Suprapubic skin (tissue), 4 donors: ENCODE data around the gene MMAB. TPM values are rescaled to one million over a fixed set of nuclear protein-coding genes. Genes with fewer than 3 reads are reported as not detected.

Source experiments
- DNase-seq, 2 donors: peaks; one replicate each; pipeline ENCODE4 v3.0.0-alpha.2; 2019; ENCODE audit warnings: low spot score in 2 of 2
- H3K27ac ChIP-seq: fragments of 200-600 bp; sonication (generic); one replicate; pipeline ENCODE4 v1.5.1; 2019
- H3K27me3 ChIP-seq: fragments of 200-600 bp; sonication (generic); one replicate; pipeline ENCODE4 v1.5.1; 2019
- H3K36me3 ChIP-seq: fragments of 200-600 bp; sonication (generic); one replicate; pipeline ENCODE4 v1.5.1; 2019
- H3K4me1 ChIP-seq: fragments of 200-600 bp; sonication (generic); one replicate; pipeline ENCODE4 v1.5.1; 2019
- H3K4me3 ChIP-seq: fragments of 200-600 bp; sonication (generic); one replicate; pipeline ENCODE4 v1.5.1; 2019; ENCODE audit warnings: mild to moderate bottlenecking
- H3K9me3 ChIP-seq: fragments of 200-600 bp; sonication (generic); one replicate; pipeline ENCODE4 v1.5.1; 2019
- EP300 ChIP-seq: sonication (generic); formaldehyde crosslinking; IDR thresholded peaks from one replicate; pipeline ENCODE4 v1.6.1; 2017; ENCODE audit warnings: antibody characterized with exemption
- POLR2A ChIP-seq, 2 donors: fragments of 450-650 bp; IDR thresholded peaks; one replicate each; pipeline ENCODE4 v1.6.1; 2017; ENCODE audit warnings: antibody characterized with exemption in 2 of 2, mild to moderate bottlenecking in 2 of 2, moderate library complexity in 2 of 2
- POLR2AphosphoS5 ChIP-seq, 3 donors: sonication (generic); formaldehyde crosslinking; IDR thresholded peaks; one replicate each; pipeline ENCODE4 v1.6.1; 2017; ENCODE audit warnings: antibody characterized with exemption in 3 of 3
- WGBS: methylation state at CpG from one replicate; pipeline ENCODE4 v1.1.5; 2018; 5-methylcytosine and 5-hydroxymethylcytosine counted together
- total RNA-seq, 4 donors: library from RNA; depleted of rRNA; stranded (reverse); fragments of >200 nt; gene quantifications; one replicate each; pipeline ENCODE4 v1.1.0, GENCODE V29; 2016
- TF ChIP-seq, protein P1 (sequence below), 2 donors: fragments of 200-600 bp in 1 of 2; fragments of 450-650 bp in 1 of 2; sonication (generic) in 1 of 2; IDR thresholded peaks; one replicate each; pipeline ENCODE4 v1.5.1; 2016 to 2019; ENCODE audit warnings: antibody characterized with exemption in 2 of 2, mild to moderate bottlenecking in 1 of 2, moderate library complexity in 1 of 2

The MMAB gene
- total RNA-seq, 4 donors from 2014 or later, result 17.1 to 37.2 (median 24.5) TPM

DNA sequence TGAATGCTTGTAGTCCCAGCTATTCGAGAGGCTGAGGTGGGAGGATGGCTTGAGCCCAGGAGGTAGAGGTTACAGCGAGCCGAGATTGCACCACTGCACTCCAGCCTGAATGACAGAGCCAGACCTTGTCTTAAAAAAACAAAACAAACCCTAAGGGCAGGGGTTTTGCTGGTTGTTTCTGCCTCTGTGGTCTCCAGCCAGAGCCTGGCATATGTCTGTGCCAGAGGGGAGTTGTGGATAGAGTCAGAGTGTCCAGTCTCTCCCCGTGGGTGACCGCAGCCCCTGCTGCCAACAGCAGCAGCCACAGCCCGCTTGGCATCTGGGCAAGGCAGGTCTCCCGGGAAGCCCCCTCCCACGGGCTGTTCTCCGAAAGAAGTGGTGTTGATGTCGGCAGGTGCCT lies 37.9 kb upstream of the MMAB start:
- Histone ChIP-seq H3K4me3 (no peak overlapping the region), H3K27ac (no peak overlapping the region), H3K27me3 (peaks cover 62% of the 10 kb centered on the region), H3K36me3 (no peaks in the 10 kb centered on the region), H3K4me1 (no peaks in the 10 kb centered on the region), H3K9me3 (no peaks in the 10 kb centered on the region)
- 56% methylated on average over 10 of the region's 10 CpGs for WGBS
- no peak for TF ChIP-seq POLR2AphosphoS5 (IDR thresholded peaks at IDR 0.05)
- TF ChIP-seq, protein P1, sequence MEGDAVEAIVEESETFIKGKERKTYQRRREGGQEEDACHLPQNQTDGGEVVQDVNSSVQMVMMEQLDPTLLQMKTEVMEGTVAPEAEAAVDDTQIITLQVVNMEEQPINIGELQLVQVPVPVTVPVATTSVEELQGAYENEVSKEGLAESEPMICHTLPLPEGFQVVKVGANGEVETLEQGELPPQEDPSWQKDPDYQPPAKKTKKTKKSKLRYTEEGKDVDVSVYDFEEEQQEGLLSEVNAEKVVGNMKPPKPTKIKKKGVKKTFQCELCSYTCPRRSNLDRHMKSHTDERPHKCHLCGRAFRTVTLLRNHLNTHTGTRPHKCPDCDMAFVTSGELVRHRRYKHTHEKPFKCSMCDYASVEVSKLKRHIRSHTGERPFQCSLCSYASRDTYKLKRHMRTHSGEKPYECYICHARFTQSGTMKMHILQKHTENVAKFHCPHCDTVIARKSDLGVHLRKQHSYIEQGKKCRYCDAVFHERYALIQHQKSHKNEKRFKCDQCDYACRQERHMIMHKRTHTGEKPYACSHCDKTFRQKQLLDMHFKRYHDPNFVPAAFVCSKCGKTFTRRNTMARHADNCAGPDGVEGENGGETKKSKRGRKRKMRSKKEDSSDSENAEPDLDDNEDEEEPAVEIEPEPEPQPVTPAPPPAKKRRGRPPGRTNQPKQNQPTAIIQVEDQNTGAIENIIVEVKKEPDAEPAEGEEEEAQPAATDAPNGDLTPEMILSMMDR (IDR thresholded peaks at IDR 0.05), result no peak
- no peak for TF ChIP-seq POLR2A (IDR thresholded peaks at IDR 0.05)
- no peak for TF ChIP-seq EP300
- DNase-seq, result no peak

DNA sequence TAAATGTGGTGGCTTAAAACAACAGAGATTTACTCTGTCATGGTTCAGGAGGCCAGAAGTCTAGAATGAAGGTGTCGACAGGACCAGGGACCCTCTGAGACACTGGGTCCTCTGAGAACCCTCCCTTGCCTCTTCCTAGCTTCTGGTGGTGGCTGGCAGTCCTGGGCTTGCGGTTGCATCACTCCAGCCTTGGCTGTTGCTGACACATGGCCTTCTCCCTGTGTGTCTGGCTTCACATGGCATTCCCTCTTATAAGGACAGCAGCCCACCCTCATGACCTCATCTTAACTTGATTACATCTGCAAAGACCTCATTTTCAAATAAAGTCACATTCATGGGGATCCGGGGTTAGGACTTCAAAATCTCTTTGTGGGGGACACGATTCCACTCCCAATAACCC lies 37.2 kb upstream of the MMAB start:
- no peak for DNase-seq
- no peaks in the 10 kb centered on the region for H3K36me3 ChIP-seq
- TF ChIP-seq, protein P1 (IDR thresholded peaks at IDR 0.05), result no peak
- TF ChIP-seq POLR2AphosphoS5 (IDR thresholded peaks at IDR 0.05) (no peak), EP300 (no peak), POLR2A (IDR thresholded peaks at IDR 0.05) (no peak)
- H3K4me3 ChIP-seq, result no peak overlapping the region
- H3K9me3 ChIP-seq, result no peaks in the 10 kb centered on the region
- H3K27ac ChIP-seq, result no peak overlapping the region
- peaks cover 61% of the 10 kb centered on the region for H3K27me3 ChIP-seq
- no peaks in the 10 kb centered on the region for H3K4me1 ChIP-seq
- WGBS, result 93% methylated on average over 3 of the region's 4 CpGs

DNA sequence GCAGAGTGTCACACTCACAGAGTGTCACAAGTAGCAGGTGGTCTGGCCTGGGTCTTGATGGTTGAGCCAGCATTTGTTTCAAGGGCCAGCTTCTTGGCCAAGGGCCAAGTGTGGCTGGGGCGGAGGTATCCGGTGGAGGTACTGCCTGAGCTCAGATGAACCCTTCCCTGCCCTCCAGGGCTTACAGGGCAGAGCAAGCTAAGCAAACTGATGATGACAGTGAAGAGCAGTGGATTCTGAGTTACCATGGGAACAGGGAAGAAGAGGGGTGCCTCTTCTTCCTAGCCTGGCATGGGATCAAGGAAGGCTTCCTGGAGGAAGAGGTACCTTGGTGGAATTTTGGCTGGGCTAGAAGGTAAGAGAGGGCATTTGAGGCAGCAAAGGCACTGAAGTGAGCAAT lies 36.0 kb upstream of the MMAB start:
- Histone ChIP-seq H3K4me1 (no peaks in the 10 kb centered on the region), H3K27me3 (peaks cover 59% of the 10 kb centered on the region), H3K36me3 (no peaks in the 10 kb centered on the region), H3K27ac (no peak overlapping the region), H3K4me3 (no peak overlapping the region), H3K9me3 (no peaks in the 10 kb centered on the region)
- 43% methylated on average over 2 of the region's 2 CpGs for WGBS
- no peak for DNase-seq
- TF ChIP-seq POLR2AphosphoS5 (IDR thresholded peaks at IDR 0.05) (no peak), EP300 (no peak), POLR2A (IDR thresholded peaks at IDR 0.05) (no peak)
- TF ChIP-seq, protein P1 (IDR thresholded peaks at IDR 0.05), result no peak

DNA sequence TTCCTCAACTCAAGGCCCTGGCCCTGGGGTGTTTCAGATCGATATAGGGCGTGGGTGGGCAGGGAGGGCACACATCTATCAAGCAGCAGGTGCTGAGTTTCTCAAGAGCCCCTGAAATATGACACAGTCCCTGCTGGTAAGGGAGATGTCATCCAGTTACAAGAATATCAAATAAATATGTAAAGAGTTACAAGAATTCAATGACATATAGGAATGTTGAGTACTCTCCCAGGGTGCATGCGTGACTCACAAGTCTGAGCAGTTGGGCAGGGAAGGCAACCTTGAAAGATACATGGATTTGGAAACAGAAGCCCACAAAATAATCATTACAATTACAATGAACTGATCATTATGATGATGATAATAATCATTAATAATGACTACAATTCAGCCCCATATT lies 35.5 kb upstream of the MMAB start:
- Histone ChIP-seq H3K36me3 (no peaks in the 10 kb centered on the region), H3K4me1 (no peaks in the 10 kb centered on the region), H3K27ac (no peak overlapping the region), H3K4me3 (no peak overlapping the region), H3K27me3 (peaks cover 54% of the 10 kb centered on the region), H3K9me3 (no peaks in the 10 kb centered on the region)
- no peak for DNase-seq
- TF ChIP-seq POLR2AphosphoS5 (IDR thresholded peaks at IDR 0.05) (no peak), POLR2A (IDR thresholded peaks at IDR 0.05) (no peak), EP300 (no peak)
- TF ChIP-seq, protein P1 (IDR thresholded peaks at IDR 0.05), result no peak
- 95% methylated on average over 3 of the region's 3 CpGs for WGBS

DNA sequence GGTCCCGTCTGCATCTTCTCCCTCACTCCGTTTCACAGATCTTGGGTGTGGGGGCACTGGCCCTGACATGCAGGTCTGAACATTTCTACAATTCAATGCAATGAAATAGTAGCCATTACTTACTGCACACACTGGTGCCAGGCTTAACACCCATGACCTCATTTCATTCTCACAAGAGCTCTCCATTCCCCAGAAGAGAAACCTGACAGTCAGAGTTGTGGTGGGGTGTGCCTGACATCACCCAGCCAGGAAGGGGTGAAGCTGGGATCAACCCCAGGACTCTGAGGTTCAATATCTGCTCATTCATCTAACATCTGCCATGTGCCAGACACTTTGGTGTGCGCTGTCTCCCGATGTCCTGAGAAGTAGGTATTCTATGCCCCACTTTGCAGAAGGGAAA lies 35.0 kb upstream of the MMAB start:
- peaks cover 49% of the 10 kb centered on the region for H3K27me3 ChIP-seq

More for the DNA sequence above, 35.0 kb upstream of the MMAB start:
- 66% methylated on average over 4 of the region's 4 CpGs for WGBS
- H3K4me1 ChIP-seq, result no peaks in the 10 kb centered on the region
- no peaks in the 10 kb centered on the region for H3K9me3 ChIP-seq
- H3K36me3 ChIP-seq, result no peaks in the 10 kb centered on the region
- no peak for TF ChIP-seq EP300
- TF ChIP-seq POLR2A (IDR thresholded peaks at IDR 0.05), result no peak
- TF ChIP-seq POLR2AphosphoS5 (IDR thresholded peaks at IDR 0.05), result no peak
- TF ChIP-seq, protein P1 (IDR thresholded peaks at IDR 0.05), result no peak
- H3K4me3 ChIP-seq, result no peak overlapping the region
- no peak overlapping the region for H3K27ac ChIP-seq
- no peak for DNase-seq
